Chondrocyte (in vitro differentiated cells): ENCODE results near the gene SLC4A1AP. TPM values are rescaled to one million over a fixed set of nuclear protein-coding genes. Genes with fewer than 3 reads are reported as not detected.

Source experiments
- DNase-seq: peaks from one replicate; pipeline ENCODE4 v3.0.0; 2021; ENCODE audit warnings: mixed read lengths, low spot score
- H3K27ac Mint-ChIP-seq: one replicate; pipeline ENCODE4 v1.8.0; 2021; ENCODE audit warnings: mild to moderate bottlenecking, moderate library complexity, mixed read lengths; ENCODE audit not compliant: unreplicated experiment
- H3K27me3 Mint-ChIP-seq: 2 replicates; pipeline ENCODE4 v1.8.0; 2021; ENCODE audit warnings: low read depth, mixed read lengths
- H3K36me3 Mint-ChIP-seq: 2 replicates; pipeline ENCODE4 v1.8.0; 2021; ENCODE audit warnings: low read depth, mixed read lengths
- H3K4me1 Mint-ChIP-seq: 2 replicates; pipeline ENCODE4 v1.8.0; 2021; ENCODE audit warnings: low read depth, mild to moderate bottlenecking, mixed read lengths
- H3K4me3 Mint-ChIP-seq: one replicate; pipeline ENCODE4 v1.8.0; 2021; ENCODE audit warnings: mild to moderate bottlenecking, moderate library complexity, mixed read lengths; ENCODE audit not compliant: unreplicated experiment
- H3K9me3 Mint-ChIP-seq: 2 replicates; pipeline ENCODE4 v1.8.0; 2021; ENCODE audit warnings: low read depth, mixed read lengths
- CTCF ChIP-seq: fragments of 200-600 bp; sonication (generic); IDR thresholded peaks from 2 replicates; pipeline ENCODE4 v1.5.0; 2021; ENCODE audit warnings: antibody characterized with exemption, mild to moderate bottlenecking, moderate library complexity
- total RNA-seq: library from RNA; stranded (reverse); gene quantifications from 3 replicates; pipeline ENCODE4 v1.2.1, GENCODE V29; 2021

The SLC4A1AP gene
- total RNA-seq, 1 donor from 2014 or later = 18.8 TPM

- Mint-ChIP-seq H3K27ac (no peak overlapping the region), H3K4me1 (peaks cover 40% of the 10 kb centered on the region), H3K4me3 (no peak overlapping the region), H3K27me3 (no peaks in the 10 kb centered on the region), H3K9me3 (no peaks in the 10 kb centered on the region), H3K36me3 (no peaks in the 10 kb centered on the region)
- DNase-seq = no peak
- no peak for TF ChIP-seq CTCF
These were observed 48.8 kb downstream of the SLC4A1AP start for GRCh38 chr2:27712522-27712921.

- DNase-seq = no peak
These were observed 49.5 kb downstream of the SLC4A1AP start for GRCh38 chr2:27713201-27713600.

GRCh38 chr2:27714053-27714452, 50.4 kb downstream of the SLC4A1AP start:
- H3K4me3 Mint-ChIP-seq = no peak overlapping the region
- H3K27me3 Mint-ChIP-seq = no peaks in the 10 kb centered on the region
- no peak for DNase-seq
- no peak for TF ChIP-seq CTCF
- H3K36me3 Mint-ChIP-seq = no peaks in the 10 kb centered on the region
- H3K27ac Mint-ChIP-seq = no peak overlapping the region
- H3K9me3 Mint-ChIP-seq = no peaks in the 10 kb centered on the region
- H3K4me1 Mint-ChIP-seq = peaks cover 25% of the 10 kb centered on the region

More at GRCh38 chr2:27713201-27713600, 49.5 kb downstream of the SLC4A1AP start:
- no peaks in the 10 kb centered on the region for H3K27me3 Mint-ChIP-seq
- no peaks in the 10 kb centered on the region for H3K9me3 Mint-ChIP-seq
- TF ChIP-seq CTCF = no peak
- no peaks in the 10 kb centered on the region for H3K36me3 Mint-ChIP-seq
- H3K4me1 Mint-ChIP-seq = peaks cover 33% of the 10 kb centered on the region
- no peak overlapping the region for H3K27ac Mint-ChIP-seq
- no peak overlapping the region for H3K4me3 Mint-ChIP-seq

- H3K9me3 Mint-ChIP-seq = no peaks in the 10 kb centered on the region
- H3K4me1 Mint-ChIP-seq = peaks cover 24% of the 10 kb centered on the region
- no peaks in the 10 kb centered on the region for H3K27me3 Mint-ChIP-seq
- peak overlapping the region; percentile 56 for H3K4me3 Mint-ChIP-seq
- no peak for TF ChIP-seq CTCF
- no peaks in the 10 kb centered on the region for H3K36me3 Mint-ChIP-seq
- peak overlapping the region; percentile 77 for H3K27ac Mint-ChIP-seq
- DNase-seq = no peak
These were observed 51.2 kb downstream of the SLC4A1AP start for GRCh38 chr2:27714851-27715291.

GRCh38 chr2:27715318-27716210, 51.9 kb downstream of the SLC4A1AP start:
- Mint-ChIP-seq H3K4me1 (peaks cover 30% of the 10 kb centered on the region), H3K36me3 (no peaks in the 10 kb centered on the region), H3K9me3 (no peaks in the 10 kb centered on the region), H3K27me3 (no peaks in the 10 kb centered on the region), H3K27ac (peak overlapping the region; percentile 77), H3K4me3 (peak overlapping the region; percentile 56)
- no peak for TF ChIP-seq CTCF
- no peak for DNase-seq
